GM13977 (cell line): Measurements from ENCODE around the gene MYO5B.
"Not testable (repeated sequence)": the region's sequence is repeated elsewhere in the genome, so short reads cannot be mapped to it uniquely, and the experiment has no call there.

Experiments
- DNase-seq: peaks from one replicate; pipeline ENCODE4 v3.0.0; 2012; ENCODE audit warnings: low spot score
- CTCF ChIP-seq: IDR thresholded peaks from 2 replicates; pipeline ENCODE4 v1.5.1; 2012; ENCODE audit warnings: mild to moderate bottlenecking, control low read depth; ENCODE audit not compliant: insufficient read depth; ENCODE audit errors: extremely low read depth, missing control alignments
- in situ Hi-C: fragments of 300-500 bp; cut with MboI; formaldehyde crosslinking; loops from one replicate; pipeline ENCODE4 v1.12.0; 2022; ENCODE audit warnings: low sequenced_read_pairs, low pct_unique_long_range_greater_than_20kb, mixed read lengths, inconsistent platforms; ENCODE audit not compliant: unreplicated experiment

The MYO5B gene

GRCh38 chr18:50194631-50195532 lies at the start of gene MYO5B:
Gene MYO5B (minus strand): TSS chr18:50195147. CDS start chr18:50194793, 354 bp downstream.
- peak; percentile 88 for DNase-seq
- in situ Hi-C loops: no loop called here
- peak; percentile 78 for TF ChIP-seq CTCF

GRCh38 chr18:50241768-50242167 lies 46.8 kb upstream of the MYO5B start:
- in situ Hi-C loops, DNase-seq: not testable (repeated sequence)

GRCh38 chr18:50240080-50240563 lies 45.2 kb upstream of the MYO5B start:
- in situ Hi-C loops: no loop called here
- TF ChIP-seq CTCF: no peak
- DNase-seq: no peak

- in situ Hi-C loops: no loop called here
- TF ChIP-seq CTCF: no peak
- no peak for DNase-seq
Measured at GRCh38 chr18:50232419-50232818, 37.5 kb upstream of the MYO5B start.

GRCh38 chr18:50231621-50232020 lies 36.7 kb upstream of the MYO5B start:
- in situ Hi-C loops: no loop called here

GRCh38 chr18:50220249-50220648 lies 25.3 kb upstream of the MYO5B start:
- DNase-seq, in situ Hi-C loops: not testable (repeated sequence)

More at GRCh38 chr18:50231621-50232020, 36.7 kb upstream of the MYO5B start:
- DNase-seq: no peak
- TF ChIP-seq CTCF: no peak

GRCh38 chr18:50218432-50219197 lies 23.7 kb upstream of the MYO5B start:
- in situ Hi-C loops: no loop called here
- TF ChIP-seq CTCF: peak; percentile 62
- peak; percentile 44 for DNase-seq
